HepG2 (cell line): ENCODE results near the gene STBD1. TPM values are rescaled to one million over a fixed set of nuclear protein-coding genes. Genes with fewer than 3 reads are reported as not detected.

ENCODE experiments used
- BORCS8-MEF2B ChIP-seq: sonication (generic); formaldehyde crosslinking; IDR thresholded peaks from 2 replicates; pipeline ENCODE4 v1.8.0; 2022; ENCODE audit warnings: mild to moderate bottlenecking, missing genetic modification reagents
- HNF4A ChIP-seq: sonication (generic); formaldehyde crosslinking; IDR thresholded peaks from 2 replicates; pipeline ENCODE4 v1.4.0; 2020; ENCODE audit warnings: missing genetic modification reagents
- HOXA9 ChIP-seq: sonication (generic); formaldehyde crosslinking; IDR thresholded peaks from 2 replicates; pipeline ENCODE4 v1.8.1; 2022; ENCODE audit warnings: missing genetic modification reagents, mild to moderate bottlenecking, moderate library complexity, borderline replicate concordance
- HOXD1 ChIP-seq: sonication (generic); formaldehyde crosslinking; IDR thresholded peaks from 2 replicates; pipeline ENCODE4 v1.5.0; 2020; ENCODE audit warnings: missing genetic modification reagents
- MATR3 ChIP-seq: sonication (generic); formaldehyde crosslinking; IDR thresholded peaks from 2 replicates; pipeline ENCODE4 v1.4.0; 2020; ENCODE audit warnings: missing genetic modification reagents
- MTF1 ChIP-seq: sonication (generic); formaldehyde crosslinking; IDR thresholded peaks from 2 replicates; pipeline ENCODE4 v1.5.0; 2020; ENCODE audit warnings: missing genetic modification reagents
- NFYC ChIP-seq: IDR thresholded peaks from 2 replicates; pipeline ENCODE4 v1.6.1; 2016; ENCODE audit warnings: missing genetic modification reagents, missing compliant biosample characterization
- PATZ1 ChIP-seq: sonication (generic); formaldehyde crosslinking; IDR thresholded peaks from 2 replicates; pipeline ENCODE4 v1.4.0; 2020; ENCODE audit warnings: missing genetic modification reagents
- RBFOX2 ChIP-seq: fragments of 200-400 bp; formaldehyde crosslinking; IDR thresholded peaks from 2 replicates; pipeline ENCODE4 v1.6.1; 2017; ENCODE audit warnings: low read depth, mild to moderate bottlenecking, low read length
- SNAPC2 ChIP-seq: sonication (generic); formaldehyde crosslinking; IDR thresholded peaks from 2 replicates; pipeline ENCODE4 v1.8.1; 2022; ENCODE audit warnings: mild to moderate bottlenecking, missing genetic modification reagents
- STAT5B ChIP-seq: sonication (generic); formaldehyde crosslinking; IDR thresholded peaks from 2 replicates; pipeline ENCODE4 v1.4.0; 2020; ENCODE audit warnings: missing genetic modification reagents
- TRAFD1 ChIP-seq: sonication (generic); formaldehyde crosslinking; IDR thresholded peaks from 2 replicates; pipeline ENCODE4 v1.5.1; 2020; ENCODE audit warnings: missing genetic modification reagents, mild to moderate bottlenecking, borderline replicate concordance
- ZNF318 ChIP-seq: sonication (generic); formaldehyde crosslinking; IDR thresholded peaks from 2 replicates; pipeline ENCODE4 v1.4.0; 2020; ENCODE audit warnings: mild to moderate bottlenecking, missing genetic modification reagents
- ZNF33A ChIP-seq: sonication (generic); formaldehyde crosslinking; IDR thresholded peaks from 2 replicates; pipeline ENCODE4 v1.5.1; 2020; ENCODE audit warnings: missing genetic modification reagents, mild to moderate bottlenecking, moderate library complexity, borderline replicate concordance
- ZNF431 ChIP-seq: sonication (generic); formaldehyde crosslinking; IDR thresholded peaks from 2 replicates; pipeline ENCODE4 v1.9.0; 2022; ENCODE audit warnings: missing genetic modification reagents, low read depth, mild to moderate bottlenecking, borderline replicate concordance
- ZNF543 ChIP-seq: sonication (generic); formaldehyde crosslinking; IDR thresholded peaks from 2 replicates; pipeline ENCODE4 v1.4.0; 2020; ENCODE audit warnings: mild to moderate bottlenecking, missing genetic modification reagents
- ZNF564 ChIP-seq: sonication (generic); formaldehyde crosslinking; IDR thresholded peaks from 2 replicates; pipeline ENCODE4 v1.8.1; 2023; ENCODE audit warnings: mild to moderate bottlenecking, missing genetic modification reagents
- polyA plus RNA-seq, 8 experiments: library from polyadenylated mRNA; depleted of rRNA in 3 of 8; stranded (reverse) in 7 of 8; unstranded in 1 of 8; fragments of >200 nt; fragmentation: Illumina TruSeq in 4 of 8; extraction: Trizol in 4 of 8; gene quantifications; 2 replicates each; pipeline versions ENCODE4 v1.2.1 to v1.2.3, GENCODE V29; 2011 to 2016; ENCODE audit warnings: low read depth in 4 of 8, missing spikeins in 1 of 8, mixed read lengths in 1 of 8; ENCODE audit not compliant: insufficient read depth in 1 of 8
- total RNA-seq, 5 experiments: library from RNA; depleted of rRNA; stranded (reverse); fragments of >200 nt; fragmentation: Illumina TruSeq; extraction: Trizol; gene quantifications; 2 replicates each; pipeline ENCODE4 v1.2.3, GENCODE V29; 2016; ENCODE audit warnings: low read depth in 1 of 5

The STBD1 gene
- total and polyA plus RNA-seq, 2 of the 13 experiments (the other 11 are each of a cell fraction or from before 2014, with no cell fraction given) = 2.8 to 4.3 TPM

GRCh38 chr4:76305971-76306881, at the start of gene STBD1 (continued):
- TF ChIP-seq ZNF431 (CRISPR knock-in tag) (peak; percentile 49; the same call in 1 of the 2 replicates), MATR3 (CRISPR knock-in tag) (no peak), BORCS8-MEF2B (peak; percentile 81), ZNF33A (CRISPR knock-in tag) (0 out of 2 replicates have a peak, but pooled peaks have one; percentile 38), TRAFD1 (CRISPR knock-in tag) (no peak), ZNF318 (CRISPR knock-in tag) (no peak), NFYC (CRISPR knock-in tag) (no peak), ZNF564 (CRISPR knock-in tag) (peak; percentile 77; the same call in 1 of the 2 replicates), HOXD1 (CRISPR knock-in tag) (0 out of 2 replicates have a peak, but pooled peaks have one; percentile 49), HOXA9 (peak; percentile 82), MTF1 (CRISPR knock-in tag) (no peak), STAT5B (CRISPR knock-in tag) (0 out of 2 replicates have a peak, but pooled peaks have one; percentile 9), SNAPC2 (CRISPR knock-in tag) (peak; percentile 59; the same call in 1 of the 2 replicates), ZNF543 (peak; percentile 84), HNF4A (CRISPR knock-in tag) (peak; percentile 46), PATZ1 (CRISPR knock-in tag) (peak; percentile 80), RBFOX2 (peak; percentile 87)
